Body of pancreas (tissue), 4 donors: ENCODE data around the gene SOX18. TPM values are rescaled to one million over a fixed set of nuclear protein-coding genes. Genes with fewer than 3 reads are reported as not detected.

Experiments used
- ATAC-seq: fragments of 150-250 bp; one replicate; pipeline ENCODE4 v1.9.1; 2016
- DNase-seq, 4 donors: peaks; one replicate each; pipeline ENCODE4 v3.0.0-alpha.2; 2019
- H3K27ac ChIP-seq, 4 donors: fragments of 200-600 bp; sonication (generic); 1 replicate in 3 of 4; 2 replicates in 1 of 4; pipeline versions ENCODE4 v1.5.1 to v1.6.1; 2016 to 2019; ENCODE audit warnings: mild to moderate bottlenecking in 1 of 4, mixed read lengths in 1 of 4, moderate library complexity in 1 of 4
- H3K27me3 ChIP-seq, 2 donors: fragments of 200-600 bp; sonication (generic); one replicate each; pipeline ENCODE4 v1.6.0; 2016; ENCODE audit warnings: mild to moderate bottlenecking in 1 of 2
- H3K36me3 ChIP-seq, 2 donors: fragments of 200-600 bp; sonication (generic); replicated peaks in 1 of 2; 2 replicates each; pipeline ENCODE4 v1.5.1; 2016; ENCODE audit warnings: low read depth in 2 of 2; ENCODE audit not compliant: insufficient read depth in 1 of 2
- H3K4me1 ChIP-seq: fragments of 200-600 bp; sonication (generic); one replicate; pipeline ENCODE4 v1.6.0; 2016
- H3K4me3 ChIP-seq, 2 donors: fragments of 200-600 bp; sonication (generic); 1 replicate in 1 of 2; 2 replicates in 1 of 2; pipeline ENCODE4 v1.5.1; 2016 to 2019
- H3K9me3 ChIP-seq, 3 donors: fragments of 200-600 bp; sonication (generic); 1 replicate in 2 of 3; 2 replicates in 1 of 3; pipeline ENCODE4 v1.5.1; 2016
- POLR2A ChIP-seq, 3 donors: fragments of 450-650 bp; IDR thresholded peaks; one replicate each; pipeline ENCODE4 v1.6.1; 2016; ENCODE audit warnings: antibody characterized with exemption in 3 of 3, mild to moderate bottlenecking in 2 of 3
- WGBS, 2 donors: methylation state at CpG; one replicate each; pipeline ENCODE4 v1.1.5; 2017; 5-methylcytosine and 5-hydroxymethylcytosine counted together
- intact Hi-C: fragments of 100-400 bp; cut with DNase I; formaldehyde crosslinking; loops from one replicate; pipeline ENCODE4 v1.15.1; 2023
- total RNA-seq, 2 donors: library from RNA; depleted of rRNA; stranded (reverse); fragments of >200 nt; gene quantifications; one replicate each; pipeline ENCODE4 v1.1.0, GENCODE V29; 2016
- TF ChIP-seq, protein P1 (sequence below), 7 experiments: fragments of 450-650 bp in 4 of 7; fragments of 200-600 bp in 3 of 7; sonication (generic) in 3 of 7; IDR thresholded peaks; one replicate each; pipeline ENCODE4 v1.5.1; 2016 to 2019; ENCODE audit warnings: antibody characterized with exemption in 7 of 7

Gene SOX18
- total RNA-seq, 2 donors from 2014 or later: 6.5 to 17.1 TPM

DNA sequence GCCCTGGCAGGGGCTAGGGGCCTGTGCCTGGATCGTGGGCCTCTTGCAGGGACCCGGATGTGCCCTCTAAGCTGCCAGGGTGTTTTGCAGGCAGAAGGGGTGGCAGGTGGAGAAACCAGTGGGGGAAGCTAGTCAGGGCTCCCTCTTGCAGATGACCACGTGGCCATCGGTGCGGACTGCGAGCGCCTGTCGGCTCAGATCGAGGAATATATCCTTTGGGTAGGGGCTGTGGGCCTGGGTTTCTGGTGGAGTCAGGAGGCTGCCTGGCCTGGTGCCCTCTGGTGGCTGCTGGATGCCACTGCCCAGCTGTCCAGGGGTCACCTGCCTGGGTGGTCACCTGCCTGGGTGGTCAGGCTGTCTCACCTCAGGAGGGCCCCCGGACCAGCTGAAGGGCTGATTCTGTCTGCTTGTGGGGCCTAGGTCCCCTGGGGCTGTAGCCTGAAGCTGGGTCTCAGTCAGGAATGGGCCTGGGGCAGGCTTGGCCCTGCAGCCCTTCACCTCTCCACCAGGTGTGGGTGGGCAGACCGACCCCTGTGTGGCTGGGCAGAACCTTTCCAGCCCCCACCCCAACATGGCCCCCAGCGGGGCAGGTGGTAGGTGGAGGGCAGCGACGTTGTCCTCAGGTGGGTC, 20.3 kb upstream of the SOX18 start:
- Histone ChIP-seq H3K4me1 (peaks cover 5% of the 10 kb centered on the region), H3K27ac (no peak overlapping the region), H3K9me3 (no peaks in the 10 kb centered on the region), H3K36me3 (no peaks in the 10 kb centered on the region), H3K27me3 (no peaks in the 10 kb centered on the region), H3K4me3 (no peak overlapping the region)
- TF ChIP-seq, protein P1, sequence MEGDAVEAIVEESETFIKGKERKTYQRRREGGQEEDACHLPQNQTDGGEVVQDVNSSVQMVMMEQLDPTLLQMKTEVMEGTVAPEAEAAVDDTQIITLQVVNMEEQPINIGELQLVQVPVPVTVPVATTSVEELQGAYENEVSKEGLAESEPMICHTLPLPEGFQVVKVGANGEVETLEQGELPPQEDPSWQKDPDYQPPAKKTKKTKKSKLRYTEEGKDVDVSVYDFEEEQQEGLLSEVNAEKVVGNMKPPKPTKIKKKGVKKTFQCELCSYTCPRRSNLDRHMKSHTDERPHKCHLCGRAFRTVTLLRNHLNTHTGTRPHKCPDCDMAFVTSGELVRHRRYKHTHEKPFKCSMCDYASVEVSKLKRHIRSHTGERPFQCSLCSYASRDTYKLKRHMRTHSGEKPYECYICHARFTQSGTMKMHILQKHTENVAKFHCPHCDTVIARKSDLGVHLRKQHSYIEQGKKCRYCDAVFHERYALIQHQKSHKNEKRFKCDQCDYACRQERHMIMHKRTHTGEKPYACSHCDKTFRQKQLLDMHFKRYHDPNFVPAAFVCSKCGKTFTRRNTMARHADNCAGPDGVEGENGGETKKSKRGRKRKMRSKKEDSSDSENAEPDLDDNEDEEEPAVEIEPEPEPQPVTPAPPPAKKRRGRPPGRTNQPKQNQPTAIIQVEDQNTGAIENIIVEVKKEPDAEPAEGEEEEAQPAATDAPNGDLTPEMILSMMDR (IDR thresholded peaks at IDR 0.05): peak; percentile 40 to 59 (median 48)
- TF ChIP-seq POLR2A (IDR thresholded peaks at IDR 0.05): no peak
- WGBS, 2 donors: 61% methylated on average over 14 of the region's 14 CpGs; no CpG with 5 or more reads in 1 of the 2 donors
- DNase-seq (peak in 2 of 4 donors; percentile 38 to 58), ATAC-seq (no peak)
- intact Hi-C loops: no loop called here

DNA sequence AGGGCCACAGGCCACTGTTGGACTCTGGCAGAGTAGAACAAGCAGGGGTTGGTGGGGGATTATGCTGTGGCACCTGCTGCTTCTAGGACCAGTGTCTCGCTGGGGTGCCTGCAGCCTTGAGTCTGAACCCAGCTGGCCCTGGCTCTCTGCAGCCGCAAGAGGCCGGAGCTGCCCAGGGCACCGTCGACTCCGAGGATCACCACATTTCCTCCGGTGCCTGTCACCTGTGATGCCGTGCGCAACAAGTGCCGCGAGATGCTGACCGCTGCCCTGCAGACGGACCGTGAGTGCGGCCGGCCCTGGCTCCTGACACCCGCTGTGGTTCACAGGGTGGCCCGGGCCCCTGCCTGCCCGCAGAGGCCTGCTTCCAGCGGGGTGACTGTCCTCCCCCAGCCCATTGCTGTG, 19.8 kb upstream of the SOX18 start:
- no peaks in the 10 kb centered on the region for H3K36me3 ChIP-seq
- no peak overlapping the region for H3K4me3 ChIP-seq
- no peak for DNase-seq
- no peak for ATAC-seq
- TF ChIP-seq POLR2A (IDR thresholded peaks at IDR 0.05): no peak
- TF ChIP-seq, protein P1 (IDR thresholded peaks at IDR 0.05): no peak
- intact Hi-C loops: no loop called here
- H3K27me3 ChIP-seq: no peaks in the 10 kb centered on the region
- 86% methylated on average over 20 of the region's 20 CpGs; no CpG with 5 or more reads in 1 of the 2 donors for WGBS, 2 donors
- no peak overlapping the region for H3K27ac ChIP-seq
- H3K9me3 ChIP-seq: no peaks in the 10 kb centered on the region
- H3K4me1 ChIP-seq: peaks cover 10% of the 10 kb centered on the region

DNA sequence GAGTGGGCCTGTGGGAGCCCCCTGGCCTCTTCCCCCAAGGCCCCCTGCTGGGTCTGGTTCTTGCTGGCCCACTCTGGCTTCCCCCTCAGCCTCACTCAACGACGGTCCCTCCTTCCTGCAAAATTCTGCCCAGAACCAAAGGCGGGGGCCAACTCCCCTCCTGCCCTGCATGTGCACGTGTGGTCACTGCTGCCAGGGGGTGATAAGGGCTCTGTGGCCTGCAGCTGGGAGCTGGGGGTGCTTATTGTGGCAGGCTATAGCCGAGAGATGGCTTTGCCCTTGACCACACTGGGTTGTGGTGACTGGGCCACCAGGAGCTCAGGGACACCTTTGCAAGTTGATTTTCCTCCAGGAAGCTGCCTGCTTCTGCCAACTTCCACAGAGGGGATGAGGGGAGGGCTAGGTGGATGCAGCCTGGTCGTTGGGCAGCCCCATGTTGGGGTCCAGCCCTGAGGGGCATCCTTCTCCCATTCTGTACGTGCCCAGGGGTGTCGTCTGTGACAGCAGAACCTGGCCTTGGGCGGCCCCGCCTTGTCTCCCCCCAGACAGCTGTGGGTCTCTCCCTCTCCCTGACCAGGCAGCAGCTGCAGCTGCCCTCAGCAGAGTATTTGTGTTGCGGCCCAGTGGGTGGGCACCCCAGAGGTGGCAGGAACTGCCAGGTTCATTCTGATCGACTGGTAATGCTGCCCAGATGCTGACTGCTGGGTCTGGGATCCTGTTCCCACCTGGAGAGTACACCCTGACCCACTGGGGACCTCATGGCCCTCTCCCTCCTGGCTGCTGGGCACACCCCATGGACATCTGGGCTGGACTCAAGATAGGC, 19.2 kb upstream of the SOX18 start:
- H3K27me3 ChIP-seq: no peaks in the 10 kb centered on the region
- no peaks in the 10 kb centered on the region for H3K9me3 ChIP-seq
- no peak for TF ChIP-seq POLR2A (IDR thresholded peaks at IDR 0.05)
- TF ChIP-seq, protein P1 (IDR thresholded peaks at IDR 0.05): no peak
- no peak for DNase-seq
- H3K4me3 ChIP-seq: no peak overlapping the region
- H3K27ac ChIP-seq: no peak overlapping the region
- 72 to 90% methylated on average over 2 to 12 of the region's 12 CpGs for WGBS, 2 donors
- H3K36me3 ChIP-seq: no peaks in the 10 kb centered on the region
- ATAC-seq: no peak
- intact Hi-C loops: no loop called here
- H3K4me1 ChIP-seq: peaks cover 17% of the 10 kb centered on the region

DNA sequence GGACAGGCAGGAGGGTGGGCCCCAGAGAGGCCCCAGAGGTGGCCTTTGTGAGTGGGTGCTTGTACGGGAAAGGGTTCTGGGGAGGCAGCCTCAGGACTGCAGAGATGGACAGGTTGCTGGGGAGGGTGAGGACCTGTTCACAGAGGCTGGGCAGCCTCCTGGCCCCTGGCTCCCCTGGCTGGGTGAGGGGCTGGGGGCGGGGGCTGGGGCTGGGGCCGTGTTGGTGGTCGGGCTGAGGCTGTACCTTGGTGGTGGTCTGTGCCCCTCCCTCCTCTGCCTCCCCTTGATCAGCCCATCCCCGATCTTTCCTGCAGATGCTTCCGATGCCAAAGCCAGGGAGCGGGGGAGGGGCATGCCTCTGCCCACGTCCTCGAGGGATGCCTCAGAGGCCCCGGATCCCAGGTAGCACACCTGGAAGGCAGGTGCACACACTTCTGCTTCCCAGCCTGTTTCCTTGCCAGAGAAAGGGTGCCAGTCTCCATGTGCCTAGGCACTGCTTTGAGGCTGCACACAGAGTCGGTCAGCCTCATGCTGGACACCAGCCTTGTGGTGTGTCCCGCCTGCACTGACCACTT, 18.4 kb upstream of the SOX18 start:
- Histone ChIP-seq H3K27me3 (no peaks in the 10 kb centered on the region), H3K9me3 (no peaks in the 10 kb centered on the region), H3K4me3 (no peak overlapping the region), H3K27ac (no peak overlapping the region), H3K36me3 (no peaks in the 10 kb centered on the region), H3K4me1 (peaks cover 19% of the 10 kb centered on the region)
- WGBS, 2 donors: 76 to 100% methylated on average over 2 to 11 of the region's 12 CpGs
- TF ChIP-seq POLR2A (IDR thresholded peaks at IDR 0.05): no peak
- TF ChIP-seq, protein P1 (IDR thresholded peaks at IDR 0.05): no peak
- DNase-seq (no peak), ATAC-seq (no peak)
- intact Hi-C loops: no loop called here
